SK-N-MC (cell line): ENCODE measurements around the gene NCOA1.

Source experiments
- EZH2 ChIP-seq: fragments of 200-600 bp; sonication (generic); IDR thresholded peaks from one replicate; pipeline ENCODE4 v1.6.1; 2017; ENCODE audit warnings: antibody characterized with exemption
- FOXP2 ChIP-seq: optimal IDR thresholded peaks from 2 replicates; pipeline ENCODE3; 2011; ENCODE audit warnings: mild to moderate bottlenecking, moderate library complexity; ENCODE audit not compliant: insufficient read depth; ENCODE audit errors: extremely low read length, control extremely low read depth
- POLR2AphosphoS5 ChIP-seq: IDR thresholded peaks from 2 replicates; pipeline ENCODE4 v1.6.1; 2012; ENCODE audit warnings: mild to moderate bottlenecking, low read depth, low read length, borderline replicate concordance

DNA sequence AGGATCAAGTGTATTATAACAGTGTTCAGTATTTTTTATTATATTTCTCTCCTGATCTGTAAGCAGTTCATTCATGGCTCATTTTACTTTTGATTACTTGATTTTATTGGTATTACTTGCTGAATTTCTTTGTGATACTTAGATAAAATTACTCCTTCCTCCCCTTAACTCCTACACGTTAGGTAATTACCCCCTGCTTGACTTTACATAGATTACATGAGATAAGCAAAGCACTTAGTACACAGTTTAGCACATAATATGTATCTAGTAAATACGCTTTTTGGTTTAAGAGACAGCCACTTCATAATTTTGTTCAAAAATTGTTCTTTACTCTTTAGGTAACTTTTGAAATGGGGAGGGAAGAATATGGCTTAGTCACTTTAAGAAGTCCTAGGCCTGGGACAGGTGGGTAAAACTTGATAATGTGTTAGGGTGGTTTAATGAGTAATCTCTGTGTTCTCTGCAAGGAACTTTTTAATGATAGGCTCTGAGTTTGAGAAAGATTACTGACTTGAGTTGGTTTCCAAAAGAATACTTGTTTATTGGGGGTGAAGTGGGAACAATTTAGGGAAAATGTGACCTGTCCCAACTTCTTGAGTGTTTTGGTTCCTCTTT, 80.9 kb downstream of the NCOA1 start:
- TF ChIP-seq POLR2AphosphoS5 (no peak), EZH2 (no peak), FOXP2 (no peak)
